ENCODE measurements around the gene SLC25A19. TPM values are rescaled to one million over a fixed set of nuclear protein-coding genes. Genes with fewer than 3 reads are reported as not detected.
"Not testable (repeated sequence)": the region's sequence is repeated elsewhere in the genome, so short reads cannot be mapped to it uniquely, and the experiment has no call there.

SLC25A19 gene
- total RNA-seq, 1 experiment from 2014 or later = 31.0 TPM

DNA sequence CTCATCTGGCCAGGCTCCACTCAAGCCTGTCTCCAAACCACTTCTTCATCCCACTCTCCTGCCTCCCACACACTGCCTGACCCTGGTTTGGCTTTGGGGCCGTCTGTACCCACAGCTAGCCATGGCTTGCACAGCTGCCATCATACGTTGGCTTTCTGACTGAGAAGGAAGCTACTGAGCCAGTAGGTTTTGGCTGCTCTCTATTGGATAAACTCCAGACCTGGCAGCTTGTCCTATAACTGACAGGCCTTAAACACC is 22.2 kb downstream of the SLC25A19 start:
- DNase-seq = no peak
- peaks cover 23% of the 10 kb centered on the region for H3K36me3 ChIP-seq (replicated peaks; ENCODE audit: control insufficient read depth, insufficient read depth, low read length)
- H3K27me3 ChIP-seq (ENCODE audit: control insufficient read depth, insufficient read depth, low read length) = peaks cover 3% of the 10 kb centered on the region; the same call in 1 of the 2 replicates
- H3K4me3 ChIP-seq (ENCODE audit: insufficient read depth, low read depth, low read length) = no peak overlapping the region

DNA sequence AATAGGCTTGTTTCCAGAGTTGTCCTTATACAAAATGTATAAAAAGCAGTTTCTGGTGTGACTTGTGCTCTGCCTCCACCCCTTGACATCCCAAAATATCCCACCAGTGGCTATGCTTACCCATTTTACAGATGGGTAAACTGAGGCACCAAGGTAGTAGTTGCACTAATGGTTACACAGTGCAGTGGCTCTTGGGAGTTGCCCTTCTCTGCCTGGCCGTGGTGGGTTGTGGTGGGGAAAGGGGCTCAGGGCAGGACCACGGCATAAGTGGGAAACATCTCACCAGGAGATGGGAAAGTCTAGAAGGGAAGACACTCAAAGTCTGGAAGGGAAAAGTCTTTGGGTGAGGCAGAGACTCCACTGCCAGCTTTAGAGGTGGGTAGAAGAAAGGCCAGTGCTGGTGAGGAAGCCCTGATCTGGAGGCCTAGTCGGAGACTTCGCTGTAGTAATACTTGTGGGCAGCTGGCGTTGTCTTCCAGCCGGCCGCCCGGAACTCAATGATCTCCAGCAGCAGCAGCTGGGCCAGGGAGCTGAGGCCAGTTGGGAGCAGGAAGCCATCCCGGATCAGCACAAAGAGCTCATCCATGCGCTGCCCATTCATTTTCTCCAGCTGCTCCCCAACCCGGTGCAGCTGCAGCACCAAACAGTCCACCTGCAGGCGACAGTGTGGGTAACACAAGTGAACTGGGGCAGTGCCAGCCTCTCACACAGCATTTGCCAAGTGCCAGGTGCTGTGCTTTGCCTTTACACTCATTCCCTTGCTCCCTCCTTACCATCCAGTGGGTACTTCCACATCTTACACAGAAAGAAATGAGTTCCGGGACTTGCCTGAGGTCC is 22.7 kb downstream of the SLC25A19 start:
- no peak for DNase-seq
- Histone ChIP-seq H3K36me3 (replicated peaks; ENCODE audit: control insufficient read depth, insufficient read depth, low read length) (peaks cover 23% of the 10 kb centered on the region), H3K4me3 (ENCODE audit: insufficient read depth, low read depth, low read length) (no peak overlapping the region), H3K27me3 (ENCODE audit: control insufficient read depth, insufficient read depth, low read length) (peaks cover 1% of the 10 kb centered on the region; the same call in 1 of the 2 replicates)

DNA sequence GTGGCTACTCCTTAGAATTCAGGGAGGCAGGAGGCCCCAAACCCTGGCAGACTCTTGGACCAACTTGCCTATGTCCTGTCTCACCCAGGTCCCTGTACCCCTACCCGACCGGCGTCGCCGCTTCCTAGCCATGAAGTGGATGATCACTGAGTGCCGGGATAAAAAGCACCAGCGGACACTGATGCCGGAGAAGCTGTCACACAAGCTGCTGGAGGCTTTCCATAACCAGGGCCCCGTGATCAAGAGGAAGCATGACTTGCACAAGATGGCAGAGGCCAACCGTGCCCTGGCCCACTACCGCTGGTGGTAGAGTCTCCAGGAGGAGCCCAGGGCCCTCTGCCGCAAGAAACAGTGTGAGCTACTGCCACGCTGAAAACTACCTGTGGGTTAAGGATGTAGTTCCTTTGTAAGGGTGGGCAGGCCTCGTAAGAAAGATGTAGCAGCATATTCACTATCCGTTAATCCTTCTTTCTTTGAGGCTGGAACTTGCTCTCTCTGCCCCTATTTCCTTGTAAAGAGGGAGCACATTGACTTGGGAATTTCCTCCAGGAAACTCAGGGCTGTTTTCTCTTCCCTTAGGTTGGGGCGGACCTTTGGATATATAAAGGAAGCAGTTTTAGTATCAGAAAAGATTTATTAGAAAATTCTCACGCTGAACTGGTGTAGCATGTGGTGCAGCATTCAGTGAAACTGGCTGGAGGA is 23.5 kb downstream of the SLC25A19 start:
- H3K27me3 ChIP-seq (ENCODE audit: control insufficient read depth, insufficient read depth, low read length) = 0 out of 2 replicates have a peak, but pooled peaks cover 1% of the 10 kb centered on the region

DNA sequence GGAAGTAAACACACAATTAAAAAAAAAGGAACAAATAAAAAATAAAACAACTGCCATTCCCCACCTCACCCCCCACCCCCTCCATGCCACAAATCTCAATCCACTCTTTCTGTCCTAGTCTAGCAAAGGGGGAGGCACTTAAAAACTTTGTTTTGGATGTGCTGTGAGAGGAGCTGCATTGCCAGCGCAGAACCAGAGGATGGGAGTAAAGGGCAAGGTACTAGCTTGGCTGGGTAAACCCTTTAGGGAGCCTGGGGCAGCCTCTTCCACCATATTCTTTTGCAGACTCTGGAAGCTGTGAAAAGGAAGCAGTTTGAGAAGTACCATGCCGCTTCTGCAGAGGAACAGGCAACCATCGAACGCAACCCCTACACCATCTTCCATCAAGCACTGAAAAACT is 26.2 kb downstream of the SLC25A19 start:
- H3K4me3 ChIP-seq (ENCODE audit: insufficient read depth, low read depth, low read length) = no peak overlapping the region
- no peak for DNase-seq
- no peaks in the 10 kb centered on the region for H3K27me3 ChIP-seq (ENCODE audit: control insufficient read depth, insufficient read depth, low read length)
- H3K36me3 ChIP-seq (replicated peaks; ENCODE audit: control insufficient read depth, insufficient read depth, low read length) = peaks cover 23% of the 10 kb centered on the region

More for the DNA sequence above, 23.5 kb downstream of the SLC25A19 start:
- Histone ChIP-seq H3K4me3 (ENCODE audit: insufficient read depth, low read depth, low read length) (no peak overlapping the region), H3K36me3 (replicated peaks; ENCODE audit: control insufficient read depth, insufficient read depth, low read length) (peaks cover 23% of the 10 kb centered on the region)
- DNase-seq = no peak

DNA sequence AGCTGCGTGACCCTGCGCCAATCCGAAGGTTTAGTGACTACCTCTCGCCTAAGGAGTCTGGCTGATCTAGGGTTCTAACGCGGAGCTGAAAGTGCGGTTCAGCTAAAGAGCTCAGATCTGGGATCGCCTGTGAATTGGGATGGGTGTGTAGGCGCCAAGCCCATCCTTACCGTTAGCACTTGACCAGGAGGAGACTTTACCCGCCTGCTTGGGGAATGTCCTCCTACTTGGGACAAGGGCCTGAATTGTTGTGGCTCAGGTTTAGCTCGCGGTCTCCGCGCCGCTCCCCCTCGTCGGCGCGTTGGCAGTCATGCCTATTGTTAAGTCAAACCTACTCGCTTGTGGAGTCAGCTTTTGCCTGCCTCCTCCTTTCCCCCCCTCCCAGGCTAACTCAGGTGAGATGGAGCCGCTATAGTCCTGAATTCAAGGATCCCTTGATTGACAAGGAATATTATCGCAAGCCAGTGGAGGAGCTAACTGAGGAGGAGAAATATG is 27.1 kb downstream of the SLC25A19 start:
- H3K27me3 ChIP-seq (ENCODE audit: control insufficient read depth, insufficient read depth, low read length) = no peaks in the 10 kb centered on the region
- peaks cover 23% of the 10 kb centered on the region for H3K36me3 ChIP-seq (replicated peaks; ENCODE audit: control insufficient read depth, insufficient read depth, low read length)
- no peak for DNase-seq
- peak overlapping the region; percentile 92 for H3K4me3 ChIP-seq (ENCODE audit: insufficient read depth, low read depth, low read length)

DNA sequence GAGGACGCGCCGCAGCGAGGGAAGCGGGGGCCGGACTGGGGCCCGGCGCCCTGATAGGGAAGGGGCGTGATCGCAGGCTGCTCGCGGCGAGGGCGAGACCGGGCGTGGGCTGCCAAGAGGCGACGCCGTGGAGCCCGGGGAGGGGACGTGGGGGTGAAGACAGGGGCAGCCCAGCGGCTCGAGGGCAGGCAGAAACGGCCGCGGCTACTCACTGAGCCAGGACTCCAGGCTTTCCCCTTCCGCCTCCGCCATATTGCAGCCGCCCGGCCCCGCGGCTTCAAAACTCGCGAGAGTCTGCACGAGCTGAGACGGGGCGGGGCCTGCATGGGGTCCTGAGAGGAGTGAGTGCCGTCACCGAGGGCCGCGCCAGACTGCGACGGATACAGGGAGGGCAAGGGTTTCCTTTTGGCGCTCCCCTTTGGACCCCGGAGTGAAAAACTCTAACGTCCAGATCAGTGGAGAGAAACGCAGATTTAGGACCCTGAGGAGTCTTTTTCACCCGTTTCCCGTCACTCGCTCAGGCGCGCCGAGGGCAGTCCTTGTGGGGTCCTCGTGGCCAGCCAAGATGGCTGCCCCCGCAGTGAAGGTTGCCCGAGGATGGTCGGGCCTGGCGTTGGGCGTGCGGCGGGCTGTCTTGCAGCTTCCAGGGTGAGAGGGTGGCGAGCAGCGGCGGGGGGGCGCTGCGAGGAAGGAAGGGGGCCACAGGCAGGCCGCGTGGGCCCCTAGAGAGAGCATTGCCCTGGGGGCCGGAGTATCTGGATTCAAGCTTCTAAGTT is 27.7 kb downstream of the SLC25A19 start, which contains the start of the genes GGA3 and MRPS7:
TSS of gene GGA3 (minus strand) at position 271 of the 776 bp plus-strand sequence. CDS start at position 252, 19 bp downstream.
TSS of gene MRPS7 (plus strand) at position 544 of the 776 bp plus-strand sequence. CDS start at position 566, 22 bp downstream.
- peaks cover 18% of the 10 kb centered on the region for H3K36me3 ChIP-seq (replicated peaks; ENCODE audit: control insufficient read depth, insufficient read depth, low read length)
- H3K4me3 ChIP-seq (ENCODE audit: insufficient read depth, low read depth, low read length) = peak within 1 kb of the TSS; percentile 92
- H3K27me3 ChIP-seq (ENCODE audit: control insufficient read depth, insufficient read depth, low read length) = no peaks in the 10 kb centered on the region
- DNase-seq = peak; percentile 98

DNA sequence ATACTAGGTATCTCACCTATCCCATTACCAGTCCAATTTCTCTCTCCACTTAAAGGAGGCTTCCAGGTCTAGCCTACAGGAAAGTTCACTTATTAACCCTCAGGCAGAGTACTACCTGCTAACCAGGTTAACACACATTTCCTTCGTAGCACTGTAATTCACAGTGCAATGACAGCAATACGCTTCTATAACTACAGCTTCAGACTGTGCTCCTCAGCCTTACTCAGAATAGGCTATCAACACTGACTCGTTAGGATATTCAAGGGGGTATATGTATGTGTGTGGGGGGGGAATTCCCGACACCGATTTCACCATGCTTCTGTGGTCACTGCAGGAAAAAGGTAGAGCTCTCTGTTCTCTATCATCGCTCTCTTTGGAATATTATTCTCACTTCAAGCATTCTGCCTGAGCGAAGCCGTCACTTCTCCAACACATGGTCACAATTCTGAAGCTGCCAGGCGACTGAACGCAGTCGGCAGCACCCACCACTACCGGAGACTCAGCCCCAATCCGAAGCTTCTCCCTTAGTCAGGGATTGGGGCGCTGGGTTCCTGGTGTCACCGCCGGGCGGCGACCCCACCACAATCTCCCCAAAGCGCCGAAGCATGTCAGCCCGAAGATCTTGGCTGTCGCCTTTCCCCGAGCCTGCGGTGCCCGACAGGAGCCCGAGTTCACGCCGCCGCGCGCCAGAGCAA is 28.4 kb downstream of the SLC25A19 start:
- Histone ChIP-seq H3K36me3 (replicated peaks; ENCODE audit: control insufficient read depth, insufficient read depth, low read length) (peaks cover 13% of the 10 kb centered on the region), H3K27me3 (ENCODE audit: control insufficient read depth, insufficient read depth, low read length) (no peaks in the 10 kb centered on the region), H3K4me3 (ENCODE audit: insufficient read depth, low read depth, low read length) (peak overlapping the region; percentile 92)
- peak; percentile 64 for DNase-seq

DNA sequence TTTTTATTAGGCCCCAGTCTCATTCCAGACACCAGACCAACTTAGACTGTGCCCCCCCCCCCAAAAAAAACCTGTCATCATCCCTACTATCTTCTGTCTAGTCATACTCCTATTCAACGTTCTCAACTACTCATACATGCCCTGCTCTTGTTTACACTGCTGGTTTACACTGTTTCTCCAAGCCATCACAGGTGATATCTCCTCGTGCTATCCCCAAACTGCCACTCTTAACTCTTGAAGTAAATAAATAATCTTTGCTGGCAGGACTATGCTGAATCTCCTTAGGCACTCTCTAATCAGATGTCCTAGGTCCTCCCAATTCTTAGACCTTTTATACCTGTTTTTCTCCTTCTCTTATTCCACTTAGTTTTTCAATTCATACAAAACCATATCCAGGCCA is 32.0 kb downstream of the SLC25A19 start:
- H3K4me3 ChIP-seq (ENCODE audit: insufficient read depth, low read depth, low read length); DNase-seq; H3K36me3 ChIP-seq (replicated peaks; ENCODE audit: control insufficient read depth, insufficient read depth, low read length); H3K27me3 ChIP-seq (ENCODE audit: control insufficient read depth, insufficient read depth, low read length): not testable (repeated sequence)

DNA sequence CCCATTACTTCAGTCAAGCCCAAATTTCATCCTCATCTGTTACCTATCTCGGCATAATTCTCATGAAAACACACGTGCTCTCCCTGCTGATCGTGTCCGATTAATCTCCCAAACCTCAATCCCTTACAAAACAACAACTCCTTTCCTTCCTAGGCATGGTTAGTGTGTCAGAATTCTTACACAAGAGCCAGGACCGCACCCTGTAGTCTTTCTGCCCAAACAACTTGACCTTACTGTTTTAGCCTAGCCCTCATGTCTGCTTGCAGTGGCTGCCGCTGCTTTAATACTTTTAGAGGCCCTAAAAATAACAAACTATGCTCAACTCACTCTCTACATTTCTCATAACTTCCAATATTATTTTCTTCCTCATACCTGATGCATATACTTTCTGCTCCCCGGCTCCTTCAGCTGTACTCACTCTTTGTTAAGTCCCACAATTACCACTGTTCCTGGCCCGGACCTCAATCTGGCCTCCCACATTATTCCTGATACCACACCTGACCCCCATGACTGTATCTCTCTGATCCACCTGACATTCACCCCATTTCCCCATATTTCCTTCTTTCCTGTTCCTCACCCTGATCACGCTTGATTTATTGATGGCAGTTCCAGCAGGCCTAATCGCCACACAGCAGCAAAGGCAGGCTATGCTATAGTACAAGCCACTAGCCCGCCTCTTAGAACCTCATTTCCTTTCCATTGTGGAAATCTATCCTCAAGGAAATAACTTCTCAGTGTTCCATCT is 33.1 kb downstream of the SLC25A19 start:
- H3K27me3 ChIP-seq (ENCODE audit: control insufficient read depth, insufficient read depth, low read length) = not testable (repeated sequence)

DNA sequence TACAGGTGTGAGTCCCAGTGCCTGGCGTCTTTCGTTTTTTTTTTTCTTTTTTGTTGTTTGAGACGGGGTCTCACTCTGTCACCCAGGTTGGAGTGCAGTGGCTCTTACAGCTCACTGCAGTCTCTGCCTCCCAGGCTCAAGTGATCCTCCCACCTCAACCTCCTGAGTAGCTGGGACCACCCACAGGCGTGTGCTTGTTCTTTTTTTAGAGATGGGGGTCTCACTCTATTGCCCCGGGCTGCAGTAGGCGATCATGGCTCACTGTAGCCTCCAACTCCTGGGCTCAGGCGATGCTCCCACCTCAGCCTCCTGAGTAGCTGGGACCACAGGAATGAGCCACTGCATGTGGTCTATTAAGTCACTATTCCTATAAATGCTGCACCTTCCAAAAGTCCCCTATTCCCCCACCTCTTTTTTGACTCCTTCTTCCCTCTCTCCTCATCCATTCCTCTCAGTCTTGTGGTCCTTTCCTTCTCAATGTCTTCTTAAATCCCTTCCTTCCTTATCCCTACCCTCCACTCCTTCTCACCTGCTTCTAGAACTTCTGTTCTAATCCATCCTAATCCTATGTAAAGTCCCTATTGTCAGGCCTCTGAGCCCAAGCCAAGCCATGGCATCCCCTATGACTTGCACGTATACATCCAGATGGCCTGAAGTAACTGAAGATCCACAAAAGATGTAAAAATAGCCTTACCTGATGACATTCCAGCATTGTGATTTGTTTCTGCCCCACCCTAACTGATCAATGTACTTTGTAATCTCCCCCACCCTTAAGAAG is 37.0 kb downstream of the SLC25A19 start:
- Histone ChIP-seq H3K4me3 (ENCODE audit: insufficient read depth, low read depth, low read length) (no peak overlapping the region), H3K36me3 (replicated peaks; ENCODE audit: control insufficient read depth, insufficient read depth, low read length) (no peaks in the 10 kb centered on the region), H3K27me3 (ENCODE audit: control insufficient read depth, insufficient read depth, low read length) (no peaks in the 10 kb centered on the region)
- DNase-seq = no peak

More for the DNA sequence above, 33.1 kb downstream of the SLC25A19 start:
- not testable (repeated sequence) for H3K36me3 ChIP-seq (replicated peaks; ENCODE audit: control insufficient read depth, insufficient read depth, low read length); H3K4me3 ChIP-seq (ENCODE audit: insufficient read depth, low read depth, low read length); DNase-seq

DNA sequence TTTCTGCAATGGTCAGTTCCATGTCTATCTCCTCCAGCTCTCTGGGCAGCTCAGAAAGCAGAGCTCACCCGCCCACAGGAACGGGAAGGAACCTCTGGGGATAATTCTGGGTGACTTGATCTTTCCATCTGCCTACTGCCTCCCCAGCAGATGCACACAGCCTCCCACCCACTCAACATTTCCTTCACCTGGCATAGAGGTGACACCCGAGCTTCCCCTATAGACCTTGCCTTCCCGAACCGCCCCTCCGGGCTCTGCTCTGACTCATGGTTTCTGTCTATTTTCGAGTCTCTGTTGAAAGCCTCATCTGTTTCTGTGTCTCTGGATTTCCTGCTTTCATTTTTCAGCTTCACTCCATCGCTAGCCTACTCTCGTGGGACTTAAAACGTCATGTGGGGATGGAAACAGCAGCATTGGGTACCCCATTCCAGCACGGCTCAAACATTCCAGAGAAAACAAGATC is 39.2 kb downstream of the SLC25A19 start:
- Histone ChIP-seq H3K27me3 (ENCODE audit: control insufficient read depth, insufficient read depth, low read length) (no peaks in the 10 kb centered on the region), H3K36me3 (replicated peaks; ENCODE audit: control insufficient read depth, insufficient read depth, low read length) (peaks cover 13% of the 10 kb centered on the region), H3K4me3 (ENCODE audit: insufficient read depth, low read depth, low read length) (no peak overlapping the region)
- DNase-seq = no peak

DNA sequence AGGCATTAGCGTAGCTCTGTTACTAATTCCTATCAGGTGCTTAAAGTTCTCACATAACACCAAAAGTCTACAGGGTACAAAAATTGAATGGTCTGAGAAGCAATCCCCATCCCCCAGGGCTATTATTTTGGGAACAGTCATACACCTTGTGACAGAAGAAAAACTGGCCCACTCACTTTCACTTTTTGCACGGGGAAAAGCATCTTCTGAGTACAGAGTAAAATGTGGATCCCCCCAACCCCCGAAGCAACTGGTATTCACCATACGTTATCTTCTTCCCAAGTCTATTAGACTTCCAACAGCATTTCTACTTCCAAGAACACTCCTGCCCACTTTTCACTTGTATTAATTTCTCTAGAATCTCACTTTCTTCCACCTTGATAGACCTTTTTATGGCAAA is 39.7 kb downstream of the SLC25A19 start:
- H3K36me3 ChIP-seq (replicated peaks; ENCODE audit: control insufficient read depth, insufficient read depth, low read length) = peaks cover 17% of the 10 kb centered on the region
- DNase-seq = no peak
- H3K27me3 ChIP-seq (ENCODE audit: control insufficient read depth, insufficient read depth, low read length) = no peaks in the 10 kb centered on the region
- H3K4me3 ChIP-seq (ENCODE audit: insufficient read depth, low read depth, low read length) = no peak overlapping the region

DNA sequence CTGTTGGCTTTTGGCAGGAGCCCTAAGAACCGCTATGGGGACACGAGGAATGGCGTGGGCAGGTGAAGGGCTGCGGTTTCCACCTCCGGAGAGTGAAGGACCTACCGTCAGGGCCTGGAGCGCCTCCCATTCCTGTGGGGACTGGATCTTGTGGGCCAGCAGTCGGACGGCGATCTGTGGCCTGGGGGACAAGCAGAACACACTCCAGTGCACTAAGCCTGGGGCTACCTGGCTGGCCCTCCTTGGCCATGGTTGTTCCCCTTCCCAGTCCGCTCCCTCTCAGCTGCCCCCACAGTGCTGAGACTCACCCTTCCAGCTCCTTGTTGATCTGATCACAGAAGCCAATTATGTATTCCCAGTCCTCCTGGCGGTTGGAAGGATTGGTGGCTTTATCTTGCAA is 42.8 kb downstream of the SLC25A19 start:
- no peak for DNase-seq
- no peaks in the 10 kb centered on the region for H3K27me3 ChIP-seq (ENCODE audit: control insufficient read depth, insufficient read depth, low read length)
- H3K4me3 ChIP-seq (ENCODE audit: insufficient read depth, low read depth, low read length) = no peak overlapping the region
- peaks cover 44% of the 10 kb centered on the region for H3K36me3 ChIP-seq (replicated peaks; ENCODE audit: control insufficient read depth, insufficient read depth, low read length)
